HEK293 (cell line): ENCODE data around the gene PCP4.

ENCODE experiments used
- BCL11A ChIP-seq: fragments of 450-650 bp; formaldehyde crosslinking; IDR thresholded peaks from 2 replicates; pipeline ENCODE4 v1.5.1; 2016; ENCODE audit warnings: low read depth, missing biosample characterization, missing genetic modification characterization
- YY1 ChIP-seq: fragments of 450-650 bp; formaldehyde crosslinking; IDR thresholded peaks from 2 replicates; pipeline ENCODE4 v1.5.1; 2018; ENCODE audit warnings: missing biosample characterization, missing genetic modification characterization
- ZBTB17 ChIP-seq: fragments of 450-650 bp; formaldehyde crosslinking; IDR thresholded peaks from 2 replicates; pipeline ENCODE4 v1.5.1; 2016; ENCODE audit warnings: missing biosample characterization, missing genetic modification characterization
- ZBTB21 ChIP-seq: fragments of 450-650 bp; formaldehyde crosslinking; IDR thresholded peaks from 2 replicates; pipeline ENCODE4 v1.5.1; 2017; ENCODE audit warnings: missing biosample characterization, missing genetic modification characterization
- ZNF16 ChIP-seq: fragments of 450-650 bp; formaldehyde crosslinking; IDR thresholded peaks from 2 replicates; pipeline ENCODE4 v1.5.1; 2016; ENCODE audit warnings: low read depth, missing biosample characterization, missing genetic modification characterization
- ZNF626 ChIP-seq: fragments of 450-650 bp; sonication (Bioruptor Pico); formaldehyde crosslinking; IDR thresholded peaks from 2 replicates; pipeline ENCODE4 v1.5.1; 2018; ENCODE audit warnings: missing biosample characterization, missing genetic modification characterization, inconsistent platforms
- ZNF792 ChIP-seq: fragments of 450-650 bp; formaldehyde crosslinking; IDR thresholded peaks from 2 replicates; pipeline ENCODE4 v1.5.1; 2016; ENCODE audit warnings: missing biosample characterization, missing genetic modification characterization
- ZSCAN23 ChIP-seq: fragments of 450-650 bp; formaldehyde crosslinking; IDR thresholded peaks from 2 replicates; pipeline ENCODE4 v1.5.1; 2016; ENCODE audit warnings: missing biosample characterization, missing genetic modification characterization
- TF ChIP-seq, protein P1 (sequence below): fragments of 450-650 bp; formaldehyde crosslinking; IDR thresholded peaks from 2 replicates; pipeline ENCODE4 v1.5.1; 2016; ENCODE audit warnings: missing biosample characterization, missing genetic modification characterization
- TF ChIP-seq, protein P2 (sequence below): fragments of 450-650 bp; formaldehyde crosslinking; IDR thresholded peaks from 2 replicates; pipeline ENCODE4 v1.5.1; 2016; ENCODE audit warnings: missing biosample characterization, missing genetic modification characterization
- TF ChIP-seq, protein P3 (sequence below): fragments of 450-650 bp; formaldehyde crosslinking; conservative IDR thresholded peaks from 2 replicates; pipeline ENCODE4 v1.5.1; 2016; ENCODE audit warnings: low read depth, missing biosample characterization, missing genetic modification characterization
- TF ChIP-seq, protein P4 (sequence below): fragments of 450-650 bp; formaldehyde crosslinking; IDR thresholded peaks from 2 replicates; pipeline ENCODE4 v1.5.1; 2016; ENCODE audit warnings: missing biosample characterization, missing genetic modification characterization
- TF ChIP-seq, protein P5 (sequence below): fragments of 450-650 bp; formaldehyde crosslinking; IDR thresholded peaks from 2 replicates; pipeline ENCODE4 v1.5.1; 2016; ENCODE audit warnings: missing biosample characterization, missing genetic modification characterization

DNA sequence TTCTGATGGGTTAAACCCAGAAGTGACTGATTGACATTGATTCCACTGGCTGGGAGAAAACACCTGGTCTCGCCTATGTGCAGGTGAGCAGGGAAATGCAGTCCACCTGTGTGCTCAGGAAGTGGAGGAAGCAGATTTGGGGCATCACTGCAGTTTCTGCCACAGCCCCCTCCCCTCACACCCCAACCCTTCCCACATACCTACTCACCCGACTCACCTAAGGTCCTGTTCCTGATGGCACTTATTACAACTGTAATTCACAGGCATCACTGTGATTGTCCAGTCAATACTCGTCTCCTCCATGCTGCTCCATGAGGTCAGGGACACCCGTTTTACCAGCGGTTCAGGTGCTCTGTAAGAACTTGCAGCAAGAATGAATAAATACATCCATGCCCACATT, 68.5 kb downstream of the PCP4 start:
- TF ChIP-seq, protein P1, sequence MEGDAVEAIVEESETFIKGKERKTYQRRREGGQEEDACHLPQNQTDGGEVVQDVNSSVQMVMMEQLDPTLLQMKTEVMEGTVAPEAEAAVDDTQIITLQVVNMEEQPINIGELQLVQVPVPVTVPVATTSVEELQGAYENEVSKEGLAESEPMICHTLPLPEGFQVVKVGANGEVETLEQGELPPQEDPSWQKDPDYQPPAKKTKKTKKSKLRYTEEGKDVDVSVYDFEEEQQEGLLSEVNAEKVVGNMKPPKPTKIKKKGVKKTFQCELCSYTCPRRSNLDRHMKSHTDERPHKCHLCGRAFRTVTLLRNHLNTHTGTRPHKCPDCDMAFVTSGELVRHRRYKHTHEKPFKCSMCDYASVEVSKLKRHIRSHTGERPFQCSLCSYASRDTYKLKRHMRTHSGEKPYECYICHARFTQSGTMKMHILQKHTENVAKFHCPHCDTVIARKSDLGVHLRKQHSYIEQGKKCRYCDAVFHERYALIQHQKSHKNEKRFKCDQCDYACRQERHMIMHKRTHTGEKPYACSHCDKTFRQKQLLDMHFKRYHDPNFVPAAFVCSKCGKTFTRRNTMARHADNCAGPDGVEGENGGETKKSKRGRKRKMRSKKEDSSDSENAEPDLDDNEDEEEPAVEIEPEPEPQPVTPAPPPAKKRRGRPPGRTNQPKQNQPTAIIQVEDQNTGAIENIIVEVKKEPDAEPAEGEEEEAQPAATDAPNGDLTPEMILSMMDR (tag by site-specific recombination) = no peak
- TF ChIP-seq ZBTB21 (tag by site-specific recombination) = no peak
- TF ChIP-seq BCL11A (tag by site-specific recombination) = no peak
- TF ChIP-seq, protein P2, sequence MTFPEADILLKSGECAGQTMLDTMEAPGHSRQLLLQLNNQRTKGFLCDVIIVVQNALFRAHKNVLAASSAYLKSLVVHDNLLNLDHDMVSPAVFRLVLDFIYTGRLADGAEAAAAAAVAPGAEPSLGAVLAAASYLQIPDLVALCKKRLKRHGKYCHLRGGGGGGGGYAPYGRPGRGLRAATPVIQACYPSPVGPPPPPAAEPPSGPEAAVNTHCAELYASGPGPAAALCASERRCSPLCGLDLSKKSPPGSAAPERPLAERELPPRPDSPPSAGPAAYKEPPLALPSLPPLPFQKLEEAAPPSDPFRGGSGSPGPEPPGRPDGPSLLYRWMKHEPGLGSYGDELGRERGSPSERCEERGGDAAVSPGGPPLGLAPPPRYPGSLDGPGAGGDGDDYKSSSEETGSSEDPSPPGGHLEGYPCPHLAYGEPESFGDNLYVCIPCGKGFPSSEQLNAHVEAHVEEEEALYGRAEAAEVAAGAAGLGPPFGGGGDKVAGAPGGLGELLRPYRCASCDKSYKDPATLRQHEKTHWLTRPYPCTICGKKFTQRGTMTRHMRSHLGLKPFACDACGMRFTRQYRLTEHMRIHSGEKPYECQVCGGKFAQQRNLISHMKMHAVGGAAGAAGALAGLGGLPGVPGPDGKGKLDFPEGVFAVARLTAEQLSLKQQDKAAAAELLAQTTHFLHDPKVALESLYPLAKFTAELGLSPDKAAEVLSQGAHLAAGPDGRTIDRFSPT (tag by site-specific recombination) = no peak
- TF ChIP-seq, protein P3, sequence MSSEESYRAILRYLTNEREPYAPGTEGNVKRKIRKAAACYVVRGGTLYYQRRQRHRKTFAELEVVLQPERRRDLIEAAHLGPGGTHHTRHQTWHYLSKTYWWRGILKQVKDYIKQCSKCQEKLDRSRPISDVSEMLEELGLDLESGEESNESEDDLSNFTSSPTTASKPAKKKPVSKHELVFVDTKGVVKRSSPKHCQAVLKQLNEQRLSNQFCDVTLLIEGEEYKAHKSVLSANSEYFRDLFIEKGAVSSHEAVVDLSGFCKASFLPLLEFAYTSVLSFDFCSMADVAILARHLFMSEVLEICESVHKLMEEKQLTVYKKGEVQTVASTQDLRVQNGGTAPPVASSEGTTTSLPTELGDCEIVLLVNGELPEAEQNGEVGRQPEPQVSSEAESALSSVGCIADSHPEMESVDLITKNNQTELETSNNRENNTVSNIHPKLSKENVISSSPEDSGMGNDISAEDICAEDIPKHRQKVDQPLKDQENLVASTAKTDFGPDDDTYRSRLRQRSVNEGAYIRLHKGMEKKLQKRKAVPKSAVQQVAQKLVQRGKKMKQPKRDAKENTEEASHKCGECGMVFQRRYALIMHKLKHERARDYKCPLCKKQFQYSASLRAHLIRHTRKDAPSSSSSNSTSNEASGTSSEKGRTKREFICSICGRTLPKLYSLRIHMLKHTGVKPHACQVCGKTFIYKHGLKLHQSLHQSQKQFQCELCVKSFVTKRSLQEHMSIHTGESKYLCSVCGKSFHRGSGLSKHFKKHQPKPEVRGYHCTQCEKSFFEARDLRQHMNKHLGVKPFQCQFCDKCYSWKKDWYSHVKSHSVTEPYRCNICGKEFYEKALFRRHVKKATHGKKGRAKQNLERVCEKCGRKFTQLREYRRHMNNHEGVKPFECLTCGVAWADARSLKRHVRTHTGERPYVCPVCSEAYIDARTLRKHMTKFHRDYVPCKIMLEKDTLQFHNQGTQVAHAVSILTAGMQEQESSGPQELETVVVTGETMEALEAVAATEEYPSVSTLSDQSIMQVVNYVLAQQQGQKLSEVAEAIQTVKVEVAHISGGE (tag by site-specific recombination) = no peak
- no peak for TF ChIP-seq ZNF16
- TF ChIP-seq, protein P4, sequence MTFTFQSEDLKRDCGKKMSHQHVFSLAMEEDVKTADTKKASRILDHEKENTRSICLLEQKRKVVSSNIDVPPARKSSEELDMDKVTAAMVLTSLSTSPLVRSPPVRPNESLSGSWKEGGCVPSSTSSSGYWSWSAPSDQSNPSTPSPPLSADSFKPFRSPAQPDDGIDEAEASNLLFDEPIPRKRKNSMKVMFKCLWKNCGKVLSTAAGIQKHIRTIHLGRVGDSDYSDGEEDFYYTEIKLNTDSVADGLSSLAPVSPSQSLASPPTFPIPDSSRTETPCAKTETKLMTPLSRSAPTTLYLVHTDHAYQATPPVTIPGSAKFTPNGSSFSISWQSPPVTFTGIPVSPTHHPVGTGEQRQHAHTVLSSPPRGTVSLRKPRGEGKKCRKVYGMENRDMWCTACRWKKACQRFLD (tag by site-specific recombination) = no peak
- TF ChIP-seq, protein P5, sequence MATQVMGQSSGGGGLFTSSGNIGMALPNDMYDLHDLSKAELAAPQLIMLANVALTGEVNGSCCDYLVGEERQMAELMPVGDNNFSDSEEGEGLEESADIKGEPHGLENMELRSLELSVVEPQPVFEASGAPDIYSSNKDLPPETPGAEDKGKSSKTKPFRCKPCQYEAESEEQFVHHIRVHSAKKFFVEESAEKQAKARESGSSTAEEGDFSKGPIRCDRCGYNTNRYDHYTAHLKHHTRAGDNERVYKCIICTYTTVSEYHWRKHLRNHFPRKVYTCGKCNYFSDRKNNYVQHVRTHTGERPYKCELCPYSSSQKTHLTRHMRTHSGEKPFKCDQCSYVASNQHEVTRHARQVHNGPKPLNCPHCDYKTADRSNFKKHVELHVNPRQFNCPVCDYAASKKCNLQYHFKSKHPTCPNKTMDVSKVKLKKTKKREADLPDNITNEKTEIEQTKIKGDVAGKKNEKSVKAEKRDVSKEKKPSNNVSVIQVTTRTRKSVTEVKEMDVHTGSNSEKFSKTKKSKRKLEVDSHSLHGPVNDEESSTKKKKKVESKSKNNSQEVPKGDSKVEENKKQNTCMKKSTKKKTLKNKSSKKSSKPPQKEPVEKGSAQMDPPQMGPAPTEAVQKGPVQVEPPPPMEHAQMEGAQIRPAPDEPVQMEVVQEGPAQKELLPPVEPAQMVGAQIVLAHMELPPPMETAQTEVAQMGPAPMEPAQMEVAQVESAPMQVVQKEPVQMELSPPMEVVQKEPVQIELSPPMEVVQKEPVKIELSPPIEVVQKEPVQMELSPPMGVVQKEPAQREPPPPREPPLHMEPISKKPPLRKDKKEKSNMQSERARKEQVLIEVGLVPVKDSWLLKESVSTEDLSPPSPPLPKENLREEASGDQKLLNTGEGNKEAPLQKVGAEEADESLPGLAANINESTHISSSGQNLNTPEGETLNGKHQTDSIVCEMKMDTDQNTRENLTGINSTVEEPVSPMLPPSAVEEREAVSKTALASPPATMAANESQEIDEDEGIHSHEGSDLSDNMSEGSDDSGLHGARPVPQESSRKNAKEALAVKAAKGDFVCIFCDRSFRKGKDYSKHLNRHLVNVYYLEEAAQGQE = no peak
- no peak for TF ChIP-seq ZNF792
- TF ChIP-seq ZBTB17 = no peak
- no peak for TF ChIP-seq YY1 (tag by site-specific recombination)
- TF ChIP-seq ZNF626 (tag by site-specific recombination) = no peak
- no peak for TF ChIP-seq ZSCAN23 (tag by site-specific recombination)
